Astrocyte of the spinal cord (primary cell): ENCODE results near the gene PCSK6.
"Not testable (repeated sequence)": the region's sequence is repeated elsewhere in the genome, so short reads cannot be mapped to it uniquely, and the experiment has no call there.

ENCODE experiments used
- DNase-seq: peaks from one replicate; pipeline ENCODE4 v3.0.0; 2011; ENCODE audit warnings: low read depth, low spot score
- H3K4me3 ChIP-seq: 2 replicates; pipeline ENCODE4 v1.5.1; 2011; ENCODE audit warnings: low read depth, mild to moderate bottlenecking, low read length, moderate library complexity
- in situ Hi-C: cut with HindIII; loops from 2 replicates; pipeline ENCODE4 v1.10.0; 2017; ENCODE audit warnings: low sequenced_read_pairs
- TF ChIP-seq, protein P1 (sequence below): IDR thresholded peaks from 2 replicates; pipeline ENCODE4 v1.5.1; 2012; ENCODE audit warnings: low read depth, mild to moderate bottlenecking, low read length, inconsistent platforms

Gene PCSK6

GRCh38 chr15:101378171-101378755, 111.2 kb downstream of the PCSK6 start:
- in situ Hi-C loops, result no loop called here
- TF ChIP-seq, protein P1, sequence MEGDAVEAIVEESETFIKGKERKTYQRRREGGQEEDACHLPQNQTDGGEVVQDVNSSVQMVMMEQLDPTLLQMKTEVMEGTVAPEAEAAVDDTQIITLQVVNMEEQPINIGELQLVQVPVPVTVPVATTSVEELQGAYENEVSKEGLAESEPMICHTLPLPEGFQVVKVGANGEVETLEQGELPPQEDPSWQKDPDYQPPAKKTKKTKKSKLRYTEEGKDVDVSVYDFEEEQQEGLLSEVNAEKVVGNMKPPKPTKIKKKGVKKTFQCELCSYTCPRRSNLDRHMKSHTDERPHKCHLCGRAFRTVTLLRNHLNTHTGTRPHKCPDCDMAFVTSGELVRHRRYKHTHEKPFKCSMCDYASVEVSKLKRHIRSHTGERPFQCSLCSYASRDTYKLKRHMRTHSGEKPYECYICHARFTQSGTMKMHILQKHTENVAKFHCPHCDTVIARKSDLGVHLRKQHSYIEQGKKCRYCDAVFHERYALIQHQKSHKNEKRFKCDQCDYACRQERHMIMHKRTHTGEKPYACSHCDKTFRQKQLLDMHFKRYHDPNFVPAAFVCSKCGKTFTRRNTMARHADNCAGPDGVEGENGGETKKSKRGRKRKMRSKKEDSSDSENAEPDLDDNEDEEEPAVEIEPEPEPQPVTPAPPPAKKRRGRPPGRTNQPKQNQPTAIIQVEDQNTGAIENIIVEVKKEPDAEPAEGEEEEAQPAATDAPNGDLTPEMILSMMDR, result no peak
- H3K4me3 ChIP-seq, result no peak overlapping the region
- DNase-seq, result no peak

DNA sequence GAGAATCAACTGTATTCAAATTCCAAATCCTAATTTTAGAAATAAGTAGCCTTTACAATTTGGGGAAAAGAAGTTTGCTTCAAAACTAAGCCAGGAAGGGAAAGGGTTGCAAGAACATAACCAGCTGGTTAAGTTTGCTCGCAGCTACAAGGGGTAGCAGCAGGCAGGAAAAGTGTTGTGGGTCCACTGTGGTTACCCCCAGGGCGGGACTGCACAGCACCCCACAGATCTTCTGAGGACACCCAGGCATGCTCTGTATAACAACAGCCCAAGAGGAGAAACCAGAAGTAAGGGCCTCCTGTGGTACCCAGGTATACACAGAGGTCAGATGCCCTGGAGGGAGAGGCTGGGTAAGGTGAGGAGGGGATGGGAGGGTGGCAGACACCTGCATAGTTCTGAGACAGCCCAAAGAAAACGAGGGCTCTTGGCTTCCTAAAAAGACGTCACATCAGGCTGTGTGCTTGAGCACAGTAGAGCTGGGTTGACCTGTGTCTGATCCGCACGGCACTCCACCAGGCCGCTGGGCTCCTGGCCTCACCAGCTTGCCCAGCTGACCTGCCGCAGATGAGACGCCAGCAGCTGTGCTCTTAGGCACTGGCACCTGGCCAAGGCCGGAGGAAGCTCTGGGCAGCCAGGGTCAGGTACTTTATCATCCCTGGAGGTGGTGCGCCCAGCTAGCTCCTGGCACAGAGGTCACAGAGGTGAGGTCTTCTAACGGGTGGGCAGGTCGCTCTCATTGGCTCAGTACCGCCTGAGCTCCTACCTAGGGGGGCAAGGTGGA, 112.7 kb downstream of the PCSK6 start:
- in situ Hi-C loops, result no loop called here

DNA sequence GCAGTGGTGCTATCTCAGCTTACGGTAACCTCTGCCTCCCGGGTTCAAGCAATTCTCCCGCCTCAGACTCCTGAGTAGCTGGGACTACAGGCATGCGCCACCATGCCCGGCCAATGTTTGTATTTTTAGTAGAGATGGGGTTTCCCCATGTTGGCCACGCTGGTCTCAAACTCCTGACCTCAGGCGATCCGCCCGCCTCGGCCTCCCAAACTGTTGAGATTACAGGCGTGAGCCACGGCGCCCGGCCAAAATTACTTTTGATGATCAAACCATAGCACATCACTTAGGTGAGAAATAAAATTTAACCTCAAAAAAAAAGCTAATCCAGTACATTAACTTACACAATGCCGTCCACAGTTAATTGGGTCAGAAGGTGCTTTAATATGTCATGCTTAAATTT, 114.5 kb downstream of the PCSK6 start:
- H3K4me3 ChIP-seq, in situ Hi-C loops, DNase-seq: not testable (repeated sequence)

More for the DNA sequence above, 112.7 kb downstream of the PCSK6 start:
- TF ChIP-seq, protein P1, result no peak
- no peak for DNase-seq
- H3K4me3 ChIP-seq, result no peak overlapping the region

DNA sequence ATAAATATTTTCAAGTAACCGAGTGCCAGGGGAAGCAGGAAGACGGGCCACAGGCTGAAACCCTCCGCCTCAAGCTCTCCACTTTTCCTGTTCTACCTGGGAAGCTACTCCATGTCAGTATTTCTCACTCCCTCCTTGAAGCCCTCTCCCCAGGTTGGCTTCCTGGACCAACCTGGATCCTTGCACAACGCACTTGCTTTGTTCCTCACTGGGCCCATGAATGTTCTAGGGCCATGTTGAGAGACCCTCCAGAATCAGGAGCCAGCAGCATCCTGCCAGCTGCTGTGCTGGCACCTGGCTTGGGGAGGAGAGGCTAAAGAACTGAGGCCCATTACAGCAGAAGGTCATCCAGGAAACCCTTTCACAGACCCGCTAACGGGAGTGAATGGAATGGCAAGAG, 115.2 kb downstream of the PCSK6 start:
- H3K4me3 ChIP-seq, result no peak overlapping the region
- TF ChIP-seq, protein P1, result no peak
- in situ Hi-C loops, result no loop called here
- DNase-seq, result no peak

DNA sequence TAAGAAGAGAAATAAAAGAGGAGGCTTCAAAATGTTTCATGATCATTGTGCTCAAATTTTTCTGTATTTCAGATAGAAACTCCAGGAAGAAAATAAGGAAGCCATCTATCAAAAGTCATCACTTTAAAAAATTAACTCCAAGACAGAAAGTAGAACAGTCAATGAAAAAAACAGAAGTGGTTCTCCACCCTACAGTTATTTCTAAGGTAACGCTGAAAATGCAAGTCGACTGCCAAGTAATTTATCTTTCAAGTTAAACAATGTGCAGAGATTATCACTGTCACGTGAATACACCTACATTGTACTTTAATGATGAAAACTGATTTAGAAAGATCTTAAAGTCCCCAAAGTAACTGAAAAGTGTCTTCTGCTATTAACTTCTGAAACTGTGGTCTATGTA, 115.9 kb downstream of the PCSK6 start:
- no peak overlapping the region for H3K4me3 ChIP-seq
- TF ChIP-seq, protein P1, result no peak
- in situ Hi-C loops, result no loop called here
- DNase-seq, result no peak

- no peak for DNase-seq
- in situ Hi-C loops, result no loop called here
- no peak overlapping the region for H3K4me3 ChIP-seq
- TF ChIP-seq, protein P1, result no peak
Observed at GRCh38 chr15:101372960-101373525, 116.5 kb downstream of the PCSK6 start.

- peak; percentile 1 for DNase-seq
- in situ Hi-C loops, result no loop called here
- TF ChIP-seq, protein P1, result no peak
Observed at GRCh38 chr15:101372149-101372577, 117.3 kb downstream of the PCSK6 start.

More at GRCh38 chr15:101372149-101372577, 117.3 kb downstream of the PCSK6 start:
- no peak overlapping the region for H3K4me3 ChIP-seq
